NCI-H1930 (cell line): ENCODE measurements around the gene MPP3.

ENCODE experiments used
- DNase-seq, 2 experiments: peaks; one replicate each; lab custom pipeline; 2025; lab: John Stamatoyannopoulos, UW

MPP3 gene

GRCh38 chr17:43832168-43832975, 574 bp downstream of the MPP3 start:
- no peak for DNase-seq

- DNase-seq, result no peak
Observed at GRCh38 chr17:43831633-43832032, 1.3 kb downstream of the MPP3 start.

- DNase-seq, result no peak
Observed at GRCh38 chr17:43830510-43831140, 2.3 kb downstream of the MPP3 start.

GRCh38 chr17:43829738-43830137, 3.2 kb downstream of the MPP3 start:
- DNase-seq, result no peak

GRCh38 chr17:43827596-43827995, 5.3 kb downstream of the MPP3 start:
- DNase-seq, result no peak

- DNase-seq, result no peak
Observed at GRCh38 chr17:43826206-43826605, 6.7 kb downstream of the MPP3 start.

- DNase-seq, result no peak
Observed at GRCh38 chr17:43825567-43825966, 7.4 kb downstream of the MPP3 start.

- DNase-seq, result no peak
Observed at GRCh38 chr17:43823350-43824084, 9.4 kb downstream of the MPP3 start.

GRCh38 chr17:43822570-43823190, 10.3 kb downstream of the MPP3 start:
- no peak for DNase-seq

GRCh38 chr17:43820759-43821158, 12.2 kb downstream of the MPP3 start:
- DNase-seq, result no peak

- no peak for DNase-seq
Observed at GRCh38 chr17:43818966-43819365, 14.0 kb downstream of the MPP3 start.

GRCh38 chr17:43817826-43818225, 15.1 kb downstream of the MPP3 start:
- no peak for DNase-seq

GRCh38 chr17:43816336-43817320, 16.3 kb downstream of the MPP3 start:
- DNase-seq, result no peak

- DNase-seq, result no peak
Observed at GRCh38 chr17:43814714-43815113, 18.2 kb downstream of the MPP3 start.

GRCh38 chr17:43814026-43814425, 18.9 kb downstream of the MPP3 start:
- no peak for DNase-seq

GRCh38 chr17:43813386-43813785, 19.6 kb downstream of the MPP3 start:
- no peak for DNase-seq

GRCh38 chr17:43812396-43813265, 20.3 kb downstream of the MPP3 start:
- no peak for DNase-seq

- DNase-seq, result no peak
Observed at GRCh38 chr17:43810823-43811222, 22.1 kb downstream of the MPP3 start.

GRCh38 chr17:43810226-43810715, 22.7 kb downstream of the MPP3 start:
- DNase-seq, result no peak

- no peak for DNase-seq
Observed at GRCh38 chr17:43809121-43809520, 23.8 kb downstream of the MPP3 start.
